SK-N-SH (cell line): ENCODE measurements around the gene TGM2.

Experiments used
- ELF1 ChIP-seq: IDR thresholded peaks from 2 replicates; pipeline ENCODE4 v1.4.0; 2012
- TF ChIP-seq, protein P1 (sequence below): fragments of 200-600 bp; sonication (generic); IDR thresholded peaks from 2 replicates; pipeline ENCODE4 v1.6.1; 2017; ENCODE audit warnings: antibody characterized with exemption, mild to moderate bottlenecking, moderate library complexity

DNA sequence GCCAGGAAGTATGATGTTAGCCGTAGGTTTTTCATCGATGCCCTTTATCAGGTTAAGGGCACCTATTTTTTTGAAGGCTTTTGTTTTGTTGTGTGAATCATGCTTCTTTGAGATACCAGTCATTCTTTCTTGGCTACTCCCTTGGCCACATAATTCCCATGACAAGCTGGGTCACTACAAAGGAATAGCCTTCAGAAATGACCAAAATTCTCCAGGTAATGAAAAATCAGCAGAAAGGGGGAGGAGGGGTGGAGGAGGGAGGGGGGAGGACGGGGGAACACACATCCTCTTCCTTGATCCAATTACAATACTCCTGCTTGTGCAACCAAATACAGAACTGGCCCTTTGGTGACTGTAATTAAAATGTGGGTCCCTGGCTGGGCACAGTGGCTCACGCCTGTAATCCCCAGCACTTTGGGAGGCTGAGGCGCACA, 21.7 kb upstream of the TGM2 start:
- TF ChIP-seq ELF1 = no peak
- TF ChIP-seq, protein P1, sequence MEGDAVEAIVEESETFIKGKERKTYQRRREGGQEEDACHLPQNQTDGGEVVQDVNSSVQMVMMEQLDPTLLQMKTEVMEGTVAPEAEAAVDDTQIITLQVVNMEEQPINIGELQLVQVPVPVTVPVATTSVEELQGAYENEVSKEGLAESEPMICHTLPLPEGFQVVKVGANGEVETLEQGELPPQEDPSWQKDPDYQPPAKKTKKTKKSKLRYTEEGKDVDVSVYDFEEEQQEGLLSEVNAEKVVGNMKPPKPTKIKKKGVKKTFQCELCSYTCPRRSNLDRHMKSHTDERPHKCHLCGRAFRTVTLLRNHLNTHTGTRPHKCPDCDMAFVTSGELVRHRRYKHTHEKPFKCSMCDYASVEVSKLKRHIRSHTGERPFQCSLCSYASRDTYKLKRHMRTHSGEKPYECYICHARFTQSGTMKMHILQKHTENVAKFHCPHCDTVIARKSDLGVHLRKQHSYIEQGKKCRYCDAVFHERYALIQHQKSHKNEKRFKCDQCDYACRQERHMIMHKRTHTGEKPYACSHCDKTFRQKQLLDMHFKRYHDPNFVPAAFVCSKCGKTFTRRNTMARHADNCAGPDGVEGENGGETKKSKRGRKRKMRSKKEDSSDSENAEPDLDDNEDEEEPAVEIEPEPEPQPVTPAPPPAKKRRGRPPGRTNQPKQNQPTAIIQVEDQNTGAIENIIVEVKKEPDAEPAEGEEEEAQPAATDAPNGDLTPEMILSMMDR = no peak
